ENCODE data around the gene FLT3. TPM values are rescaled to one million over a fixed set of nuclear protein-coding genes. Genes with fewer than 3 reads are reported as not detected.
"Not testable (repeated sequence)": the region's sequence is repeated elsewhere in the genome, so short reads cannot be mapped to it uniquely, and the experiment has no call there.

The FLT3 gene
- total RNA-seq, 1 experiment from 2014 or later, result not detected

DNA sequence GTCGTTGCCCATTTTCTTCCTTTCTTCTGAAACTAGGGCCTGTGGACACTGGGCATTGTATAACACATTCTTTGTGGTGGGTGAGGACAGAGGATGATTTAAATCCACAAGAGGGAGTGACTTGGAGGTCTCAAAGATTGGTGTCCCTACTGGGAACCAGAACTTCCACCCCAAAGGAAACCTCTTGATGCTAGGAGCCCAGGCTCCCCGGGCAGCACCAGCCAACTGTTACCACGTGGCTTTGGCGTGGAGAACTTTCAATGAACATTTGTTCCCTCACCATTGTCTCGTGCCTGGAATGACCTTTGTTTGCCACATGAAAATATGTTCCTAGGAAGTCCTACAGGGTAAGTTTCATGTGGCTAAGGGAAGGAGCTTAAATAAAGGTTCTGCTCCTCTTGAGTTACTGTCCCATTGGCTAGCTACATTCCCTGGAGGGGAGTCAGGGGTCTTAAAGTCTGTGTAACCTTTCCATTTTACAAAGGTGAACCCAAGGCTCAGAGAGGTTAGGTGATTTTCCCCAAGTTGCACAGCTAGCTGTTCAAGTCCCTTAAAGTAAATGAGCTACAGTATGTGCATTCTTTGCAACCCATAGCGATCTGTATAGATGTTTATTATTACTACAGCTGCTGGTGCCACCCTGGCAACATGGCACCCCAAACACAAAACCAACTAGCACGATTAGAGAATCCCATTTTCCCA, 126.3 kb downstream of the FLT3 start:
- DNase-seq (ENCODE audit: low read depth), result no peak

DNA sequence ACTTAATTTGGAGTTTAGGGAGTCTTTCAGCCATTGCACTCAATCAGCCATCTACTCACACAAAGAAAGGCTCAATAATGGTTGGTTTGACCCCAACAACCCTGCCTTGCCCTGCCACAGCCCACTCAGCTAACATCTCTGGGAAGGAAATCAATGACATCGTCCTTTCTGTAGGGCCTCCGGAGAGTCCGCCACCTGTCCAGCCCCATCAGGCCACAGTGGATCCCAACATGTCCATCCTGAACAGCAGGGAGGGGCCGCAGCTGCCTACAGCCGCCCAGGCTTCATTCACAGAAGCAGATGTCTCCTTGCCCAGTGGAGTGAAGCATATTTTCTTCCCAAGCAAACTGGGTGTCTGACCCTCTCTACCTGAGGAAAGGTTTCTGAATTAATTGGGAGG, 127.1 kb downstream of the FLT3 start:
- DNase-seq (ENCODE audit: low read depth), result no peak

DNA sequence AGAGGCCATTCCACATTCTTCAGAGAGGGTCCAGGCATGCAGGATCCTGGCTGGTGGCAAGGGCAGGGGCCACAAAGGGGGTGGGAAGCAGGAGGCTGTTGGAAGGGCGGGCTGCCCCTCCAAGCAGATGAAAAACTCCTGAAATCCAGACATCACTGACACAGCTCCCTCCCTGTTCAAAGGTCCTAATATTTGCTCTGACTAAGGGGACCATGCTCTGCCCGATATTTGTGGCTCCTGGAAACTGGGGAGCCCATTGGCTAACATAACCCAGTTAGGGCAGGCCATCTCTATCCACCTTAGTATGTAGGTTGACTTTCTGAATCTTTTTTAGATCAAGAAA, 127.9 kb downstream of the FLT3 start:
- DNase-seq (ENCODE audit: low read depth), result no peak

DNA sequence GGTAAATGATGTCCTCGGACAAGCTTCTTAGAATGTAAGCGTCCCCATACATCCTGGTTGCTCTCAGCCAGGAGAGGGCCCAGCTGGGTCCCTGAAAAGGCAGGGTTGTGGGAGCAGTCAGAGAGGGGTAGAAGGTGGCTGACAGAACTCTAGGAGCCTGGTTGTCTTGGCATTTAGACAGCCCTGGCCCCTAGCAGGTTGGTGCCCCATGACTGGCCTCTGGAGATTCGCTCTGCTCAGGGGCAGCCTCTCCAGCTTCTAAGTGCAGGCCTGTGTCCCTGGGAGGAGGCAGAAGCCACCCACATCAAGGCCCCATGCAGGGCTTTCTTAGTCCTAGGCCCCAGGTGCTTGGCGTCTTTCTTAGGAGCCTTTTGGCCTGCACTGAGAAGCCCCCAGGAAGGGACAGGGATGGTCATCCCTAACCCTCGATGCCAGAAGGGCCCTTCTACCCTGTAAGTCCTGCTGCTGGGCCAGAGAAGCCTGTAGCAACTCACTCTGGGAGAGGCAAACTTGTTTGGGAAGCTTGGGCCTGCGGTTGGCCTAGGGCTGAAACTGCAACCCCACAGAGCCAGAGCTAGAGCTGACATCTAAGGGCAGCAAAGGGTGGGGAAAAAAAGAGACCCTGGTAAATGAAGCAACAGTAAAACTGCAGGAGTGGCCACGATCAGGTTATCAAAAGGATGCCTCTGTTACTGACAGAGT, 128.4 kb downstream of the FLT3 start:
- no peak for DNase-seq (ENCODE audit: low read depth)

DNA sequence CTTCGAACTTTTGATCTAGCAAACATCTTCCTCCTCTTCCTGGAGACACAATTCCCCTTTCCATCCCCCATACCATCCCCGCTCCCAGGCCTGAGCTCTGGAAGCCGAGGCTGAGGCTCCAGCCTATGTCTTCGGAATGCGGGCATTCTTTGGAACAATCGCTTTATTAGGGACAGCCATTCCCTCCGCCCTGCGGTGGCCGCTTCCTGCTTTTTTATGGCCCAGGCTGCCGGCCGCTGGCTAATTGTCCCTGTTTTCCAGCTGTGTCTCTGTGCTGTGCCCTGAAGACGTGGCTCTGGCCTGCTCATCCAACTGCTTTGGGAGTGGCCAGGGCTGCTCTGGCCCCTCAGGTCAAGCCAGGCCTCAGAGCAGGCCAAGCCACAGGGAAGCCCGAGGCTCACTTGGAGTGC, 129.1 kb downstream of the FLT3 start:
- no peak for DNase-seq (ENCODE audit: low read depth)

DNA sequence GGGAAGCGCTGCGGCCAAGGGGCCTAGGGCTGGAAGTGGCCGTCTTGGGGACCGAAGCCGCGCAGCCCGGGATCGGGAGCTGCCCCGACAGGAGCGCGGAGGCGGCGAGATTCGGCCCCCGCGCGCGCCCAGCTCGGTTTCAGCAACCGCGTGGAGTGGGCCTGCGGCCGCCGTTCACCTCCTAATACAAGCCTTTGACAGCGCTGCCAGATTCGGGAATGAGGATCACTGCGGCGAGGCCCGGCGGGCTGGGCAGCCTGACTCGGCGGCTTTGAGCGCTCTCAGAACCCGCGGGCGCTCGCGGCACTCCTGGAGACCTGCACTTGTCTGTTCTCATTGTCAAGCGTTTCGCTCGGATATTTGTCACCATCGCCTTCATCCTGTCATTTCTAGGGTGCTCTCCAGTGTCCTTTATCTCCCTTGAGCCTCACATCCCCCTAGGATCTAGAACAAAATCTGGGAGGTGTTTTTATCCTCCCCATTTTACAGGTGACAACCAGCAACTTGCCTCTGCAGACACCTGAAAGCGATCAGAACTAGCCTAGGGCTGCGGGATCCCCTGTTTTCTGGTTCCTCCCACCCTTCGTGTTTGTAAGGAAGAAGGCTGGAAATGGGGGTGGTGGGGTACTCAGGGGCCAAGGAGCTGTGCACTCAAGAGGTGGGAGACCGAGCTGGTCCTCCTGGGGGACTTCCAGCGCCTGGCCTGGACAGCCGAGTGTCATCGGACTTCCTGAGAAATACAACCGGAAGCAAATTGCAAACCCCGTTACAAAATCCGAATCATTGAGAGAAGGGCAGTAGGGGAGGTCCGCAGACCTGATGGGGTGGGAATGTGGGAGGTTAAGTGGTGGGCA, 129.8 kb downstream of the FLT3 start:
- no peak for DNase-seq (ENCODE audit: low read depth)

DNA sequence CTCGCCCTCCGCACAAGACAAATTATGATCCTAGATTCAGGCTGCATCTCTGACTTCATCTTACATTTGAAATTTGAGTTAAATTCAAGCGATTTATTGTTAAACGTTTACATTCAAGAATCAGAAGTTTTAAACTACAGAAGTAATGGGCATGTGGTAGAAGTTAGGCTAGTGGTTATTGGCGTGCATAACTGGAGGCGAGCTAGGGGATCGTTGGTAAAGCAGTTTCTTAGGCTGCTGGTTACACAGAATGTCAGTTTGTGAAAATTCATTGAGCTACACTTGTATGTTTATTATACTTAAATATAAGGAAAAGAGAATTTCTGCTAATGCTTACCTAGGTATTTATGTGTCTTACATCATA, 130.5 kb downstream of the FLT3 start:
- DNase-seq (ENCODE audit: low read depth), result no peak

DNA sequence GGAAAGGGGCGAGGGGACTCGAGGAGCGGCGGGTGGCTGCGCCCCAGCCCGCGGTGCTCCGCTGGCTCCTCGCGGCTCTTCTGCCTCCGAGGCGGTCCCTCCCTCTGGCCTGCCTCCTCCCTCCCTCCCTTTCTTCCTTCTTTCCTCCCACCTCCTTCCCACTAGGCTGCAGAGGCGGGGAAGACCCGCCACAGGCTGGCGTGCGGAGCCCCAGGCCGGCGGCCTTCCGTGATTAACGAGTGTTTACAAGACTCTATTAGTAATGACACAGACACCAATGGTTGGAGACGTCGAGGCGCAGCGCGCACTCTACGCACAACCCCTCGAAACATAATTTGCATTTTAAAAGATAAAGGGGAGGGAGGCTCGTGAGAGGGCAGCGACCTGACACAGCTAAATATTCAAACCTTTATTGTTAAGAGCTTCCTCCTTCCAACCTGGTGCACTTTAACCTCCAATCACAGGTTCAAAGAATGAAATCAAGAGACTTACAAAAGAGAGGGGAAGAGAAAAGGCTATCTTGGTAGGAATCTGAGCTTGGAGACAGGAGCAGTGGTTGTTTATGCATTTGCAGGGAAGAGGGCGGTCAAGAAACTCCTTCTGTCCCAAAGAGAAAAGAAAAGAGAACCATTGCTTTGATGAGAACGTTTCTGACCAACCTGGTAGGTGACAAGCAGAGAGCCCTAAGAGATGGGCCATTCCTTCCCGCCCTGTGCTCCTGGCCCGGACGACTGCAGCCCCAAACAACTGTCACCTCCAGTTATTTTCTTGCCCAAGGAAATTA, 131.1 kb downstream of the FLT3 start, which contains the start of gene CDX2:
TSS of gene CDX2 (minus strand) at position 234 of the 784 bp plus-strand sequence. CDS start 309 bp downstream, outside the sequence.
- no peak for DNase-seq (ENCODE audit: low read depth)

DNA sequence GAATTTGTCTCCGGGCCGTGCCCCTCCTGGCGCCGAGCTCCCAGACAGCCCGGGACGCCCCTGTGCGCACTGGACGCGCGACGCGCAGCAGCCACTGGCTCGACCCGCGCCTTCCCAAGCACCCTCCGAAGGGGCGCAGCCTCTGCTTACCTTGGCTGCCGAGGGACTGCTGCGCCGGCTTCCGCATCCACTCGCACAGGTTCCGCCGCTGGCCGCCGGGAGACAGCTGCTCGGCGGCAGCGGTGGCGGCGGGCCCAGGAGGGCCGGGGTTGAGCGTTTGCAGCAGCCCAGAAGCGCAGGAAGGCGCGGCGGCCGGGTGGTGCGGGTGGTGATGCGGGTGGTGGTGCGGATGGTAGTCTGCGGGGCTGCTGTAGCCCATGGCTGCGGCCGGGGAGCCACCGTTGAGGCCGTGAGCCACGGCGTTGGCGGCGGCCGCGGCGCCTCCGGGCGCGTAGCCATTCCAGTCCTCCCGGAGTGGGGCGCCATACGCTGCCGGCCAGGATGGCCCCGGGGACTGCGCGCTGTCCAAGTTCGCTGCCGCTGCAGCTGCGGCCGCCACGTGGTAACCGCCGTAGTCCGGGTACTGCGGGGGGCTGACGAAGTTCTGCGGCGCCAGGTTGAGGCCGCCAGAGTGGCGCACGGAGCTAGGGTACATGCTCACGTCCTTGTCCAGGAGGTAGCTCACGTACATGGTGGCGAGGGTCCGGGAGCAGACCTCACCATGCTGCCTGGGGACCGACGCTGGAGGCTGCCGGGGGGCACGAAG, 131.9 kb downstream of the FLT3 start:
- no peak for DNase-seq (ENCODE audit: low read depth)

DNA sequence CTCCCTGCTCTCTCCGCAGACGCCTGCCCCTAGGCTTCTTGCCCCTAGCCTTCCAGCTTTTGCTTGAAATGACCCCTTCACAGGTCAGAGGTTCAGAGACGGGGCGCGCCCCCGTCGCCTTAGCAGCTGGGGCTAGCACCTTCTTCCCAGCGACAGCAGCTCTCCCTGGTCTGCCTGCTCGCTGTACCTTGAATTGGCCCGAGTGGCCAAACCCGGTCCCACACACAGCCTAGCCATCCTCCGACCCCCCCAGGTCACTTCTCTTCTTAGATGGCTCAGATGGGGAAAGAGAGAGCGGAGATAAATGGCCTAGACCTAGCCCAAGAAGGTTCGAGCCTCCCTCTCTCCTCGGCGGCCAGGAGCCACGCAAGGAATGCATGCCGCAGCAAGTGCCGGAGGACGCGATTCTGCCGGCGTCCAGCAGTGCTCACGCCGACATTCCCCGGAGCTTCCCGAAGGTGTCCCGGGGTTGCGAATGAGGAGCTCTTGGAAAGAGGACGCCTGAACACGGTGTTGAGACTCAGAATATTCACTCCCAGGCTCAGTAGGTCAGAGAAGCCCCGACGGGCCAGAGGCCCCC, 132.6 kb downstream of the FLT3 start:
- DNase-seq (ENCODE audit: low read depth), result no peak

DNA sequence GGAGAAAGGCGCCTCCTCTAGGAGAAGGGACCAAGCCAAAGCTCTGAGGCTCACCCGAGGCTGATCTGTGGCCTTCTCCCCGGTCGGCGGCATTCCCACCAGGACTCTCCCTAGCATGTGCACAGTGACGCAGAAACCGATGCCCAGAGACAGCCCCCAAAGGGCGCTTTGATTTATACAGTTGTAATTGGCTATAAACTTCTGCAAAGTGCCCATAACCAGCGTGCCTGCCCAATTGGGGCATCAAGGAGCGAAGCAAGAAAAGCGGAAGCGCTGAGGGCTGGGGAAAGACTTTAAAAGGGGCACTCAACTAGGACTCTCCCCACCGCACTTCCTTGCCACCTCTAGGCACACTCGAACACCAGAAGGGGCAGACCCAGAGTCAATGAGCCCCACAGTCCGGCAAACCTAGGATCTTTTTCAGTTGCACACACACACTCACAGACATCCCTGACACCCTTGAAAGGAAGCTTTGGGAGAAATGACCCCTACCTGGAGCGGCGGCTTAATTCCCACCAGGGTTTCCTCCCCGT, 133.1 kb downstream of the FLT3 start:
- no peak for DNase-seq (ENCODE audit: low read depth)

DNA sequence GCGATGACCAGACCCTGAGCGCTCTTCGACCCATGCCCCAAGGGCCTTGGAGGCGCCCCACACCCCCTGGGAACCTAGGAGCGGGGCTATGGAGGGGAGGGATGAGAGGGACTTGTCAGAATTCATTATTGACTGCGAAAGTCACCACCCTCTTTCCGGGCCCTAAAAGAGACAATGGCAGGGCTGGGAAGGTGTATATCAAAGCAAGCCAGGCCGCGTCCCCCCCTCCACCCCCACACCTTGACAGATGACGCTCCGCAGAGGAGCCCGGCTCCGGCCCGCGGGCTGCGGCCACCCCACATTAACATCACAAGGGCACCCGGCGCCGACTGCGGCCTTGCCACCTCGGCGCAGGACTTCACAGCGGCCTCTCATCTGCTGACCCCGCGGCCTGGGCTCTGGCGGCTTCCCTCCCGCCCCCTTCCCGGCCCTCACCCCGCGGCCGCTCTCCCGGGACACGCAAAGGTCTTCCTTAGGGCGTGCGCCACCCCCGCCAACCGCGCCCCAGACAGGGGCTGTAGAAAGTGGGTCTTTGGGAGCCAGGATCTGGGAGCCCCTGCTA, 133.7 kb downstream of the FLT3 start:
- DNase-seq (ENCODE audit: low read depth), result no peak

DNA sequence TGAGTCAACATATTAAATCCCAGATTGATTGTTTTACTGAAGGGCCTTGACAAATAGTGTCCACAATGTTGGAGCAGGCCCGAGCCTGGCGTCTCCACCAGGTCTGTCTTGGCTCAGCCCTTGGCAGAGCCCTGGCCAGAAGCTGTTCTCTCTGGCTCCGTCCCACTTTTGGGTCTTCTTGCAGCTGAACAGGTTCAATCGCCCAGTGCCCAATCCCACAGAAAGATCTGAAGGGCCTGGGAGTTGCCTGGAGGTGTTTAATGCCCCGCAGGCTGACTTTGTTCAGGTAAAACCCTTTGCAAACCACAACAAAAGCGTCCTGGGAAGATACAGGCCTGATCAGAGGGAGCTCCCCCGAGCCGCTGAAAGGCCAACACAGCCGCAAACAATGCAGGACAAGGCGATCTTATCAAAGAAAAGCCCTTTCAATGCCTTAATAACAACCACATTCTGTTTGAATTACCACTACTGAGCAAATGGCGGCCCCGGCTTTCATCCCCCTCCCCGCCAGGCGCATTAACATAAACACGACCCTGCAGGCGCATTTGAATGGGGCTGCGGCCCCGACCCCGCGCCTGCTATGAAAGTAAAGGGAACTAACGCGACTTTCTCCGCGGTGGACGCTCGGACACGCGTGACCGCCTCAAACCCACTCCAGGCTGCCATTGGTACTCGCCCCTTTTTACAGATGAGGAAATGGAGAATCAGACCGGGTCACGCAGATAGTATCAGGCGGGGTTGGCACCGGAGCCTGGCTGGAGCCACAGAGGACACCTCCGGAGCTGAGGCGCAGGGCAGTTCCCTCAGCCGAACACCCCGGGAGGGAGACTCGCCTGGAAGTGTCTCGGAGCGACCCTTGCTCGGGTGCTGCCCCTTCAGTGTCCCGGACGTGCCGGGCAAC, 134.4 kb downstream of the FLT3 start:
- DNase-seq (ENCODE audit: low read depth), result no peak

DNA sequence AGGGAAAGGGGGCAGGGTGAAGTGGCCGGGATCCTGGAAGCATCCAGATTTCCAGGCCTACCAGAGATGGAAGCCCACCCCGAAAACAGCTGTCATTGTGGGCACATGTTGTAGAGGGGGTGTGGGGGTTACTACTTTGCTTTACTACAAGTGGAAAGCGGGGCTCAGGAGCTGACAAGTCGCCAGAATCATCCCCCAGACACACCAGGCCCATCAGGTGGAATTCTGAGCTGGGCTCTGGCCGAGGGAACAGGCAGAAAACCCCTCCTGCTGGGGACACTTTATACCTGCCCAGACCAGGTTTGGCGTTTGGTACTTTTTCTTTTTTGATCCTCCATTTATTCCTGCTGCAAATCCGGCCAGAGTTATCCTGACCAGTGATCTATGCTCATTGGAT, 135.0 kb downstream of the FLT3 start:
- no peak for DNase-seq (ENCODE audit: low read depth)

DNA sequence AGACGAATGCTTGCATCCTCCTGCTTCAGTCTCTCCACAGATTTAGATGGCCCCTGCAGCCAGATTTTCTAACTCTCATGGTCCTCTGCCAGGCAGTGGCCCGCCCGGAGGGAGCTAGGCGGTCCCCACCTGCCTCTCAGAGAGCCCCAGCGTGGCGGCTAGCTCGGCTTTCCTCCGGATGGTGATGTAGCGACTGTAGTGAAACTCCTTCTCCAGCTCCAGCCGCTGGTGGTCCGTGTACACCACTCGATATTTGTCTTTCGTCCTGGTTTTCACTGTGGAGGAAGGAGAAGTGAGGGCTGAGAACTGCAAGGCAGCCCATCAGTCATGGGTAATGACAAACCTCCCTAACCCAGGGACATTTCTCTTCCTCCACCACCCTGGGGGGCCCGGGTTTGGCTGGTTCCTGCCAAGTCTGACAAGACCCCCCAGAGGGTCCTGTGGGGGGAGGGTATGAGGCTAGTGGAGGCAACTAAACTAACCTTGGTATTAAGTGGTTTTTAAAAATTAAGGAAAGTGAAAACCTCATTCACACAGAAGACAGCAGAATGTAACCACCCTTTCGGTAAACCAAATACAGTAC, 135.5 kb downstream of the FLT3 start:
- DNase-seq (ENCODE audit: low read depth), result no peak

DNA sequence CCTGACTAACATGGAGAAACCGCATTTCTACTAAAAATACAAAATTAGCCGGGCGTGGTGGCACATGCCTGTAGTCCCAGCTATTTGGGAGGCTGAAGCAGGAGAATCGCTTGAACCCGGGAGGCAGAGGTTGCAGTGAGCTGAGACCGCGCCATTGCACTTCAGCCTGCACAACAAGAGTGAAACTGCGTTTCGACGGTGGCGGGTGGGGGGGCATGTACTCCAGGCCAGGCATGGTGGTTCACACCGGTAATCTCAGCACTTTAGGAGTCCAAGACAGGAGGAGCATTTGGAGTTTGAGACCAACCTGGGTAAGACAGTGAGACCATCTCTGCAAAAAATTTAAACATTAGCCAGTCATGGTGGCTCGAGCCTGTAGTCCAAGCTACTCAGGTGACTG, 136.2 kb downstream of the FLT3 start:
- DNase-seq (ENCODE audit: low read depth), result not testable (repeated sequence)

DNA sequence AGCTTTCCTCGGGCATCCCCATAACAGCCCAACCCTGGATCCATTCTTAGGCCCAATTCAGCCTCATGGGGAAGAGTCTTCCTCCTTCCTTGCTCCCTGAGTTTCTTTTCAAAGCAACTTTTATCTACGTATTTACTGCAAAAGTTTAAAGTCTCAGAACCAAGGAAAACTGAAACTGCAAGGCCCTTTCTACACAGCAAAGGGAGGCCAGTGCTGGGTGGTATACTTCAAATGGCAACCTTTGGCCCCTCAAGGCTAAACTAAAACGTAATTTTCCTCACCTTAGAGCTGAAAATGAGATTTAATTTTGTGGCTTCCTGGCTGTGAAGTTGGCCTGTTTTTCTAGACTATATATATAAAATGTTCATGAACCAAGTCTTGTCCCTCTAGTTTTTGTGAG, 136.9 kb downstream of the FLT3 start:
- DNase-seq (ENCODE audit: low read depth), result no peak

DNA sequence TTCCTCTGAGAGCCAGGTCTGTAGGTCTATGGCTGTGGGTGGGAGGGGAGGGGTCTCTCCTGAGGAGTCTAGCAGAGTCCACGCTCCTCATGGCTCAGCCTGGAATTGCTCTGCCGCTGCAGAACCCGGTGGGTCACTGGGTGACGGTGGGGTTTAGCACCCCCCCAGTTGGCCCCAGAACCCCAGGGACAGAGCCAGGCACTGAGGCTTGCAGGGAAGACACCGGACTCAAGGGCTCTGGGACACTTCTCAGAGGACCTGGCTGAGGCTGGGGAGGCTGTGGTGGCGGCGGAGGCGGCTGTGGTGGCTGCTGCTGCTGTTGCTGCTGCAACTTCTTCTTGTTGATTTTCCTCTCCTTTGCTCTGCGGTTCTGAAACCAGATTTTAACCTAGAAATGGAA, 137.4 kb downstream of the FLT3 start:
- no peak for DNase-seq (ENCODE audit: low read depth)
